Measurements from ENCODE around the gene SIRPG. TPM values are rescaled to one million over a fixed set of nuclear protein-coding genes. Genes with fewer than 3 reads are reported as not detected.

SIRPG gene

GRCh38 chr20:1587781-1588532 is 69.6 kb downstream of the SIRPG start:
- no peaks in the 10 kb centered on the region for H3K9me3 ChIP-seq (replicated peaks in 1 of 2; ENCODE audit: control insufficient read depth in 2 of 2, insufficient read depth in 1 of 2, low read depth in 1 of 2, low read length in 2 of 2)
- no peak overlapping the region for H3K4me2 ChIP-seq (ENCODE audit: insufficient read depth, low read length, poor library complexity, severe bottlenecking)
- H2BK15ac ChIP-seq (ENCODE audit: low read length) = no peak overlapping the region
- no peak overlapping the region for H3K27ac ChIP-seq (replicated peaks; ENCODE audit: low read length)
- H3K79me1 ChIP-seq (ENCODE audit: low read depth, low read length) = no peaks in the 10 kb centered on the region
- H3K9ac ChIP-seq (ENCODE audit: low read depth, low read length, poor library complexity) = no peak overlapping the region
- H2AFZ ChIP-seq (ENCODE audit: low read length) = no peak overlapping the region
- no peak overlapping the region for H2AK5ac ChIP-seq (ENCODE audit: low read depth, low read length)
- WGBS, 2 donors (ENCODE audit: extremely low coverage in 2 of 2, insufficient read length in 2 of 2, insufficient replicate concordance in 1 of 2) = no CpG with 5 or more reads among the region's 3 CpGs
- no peak overlapping the region for H4K8ac ChIP-seq (ENCODE audit: low read depth, low read length)
- no peak overlapping the region for H3K23ac ChIP-seq (ENCODE audit: low read depth, low read length, poor library complexity)
- H2BK120ac ChIP-seq (ENCODE audit: low read depth, low read length) = no peak overlapping the region
- H2BK12ac ChIP-seq (ENCODE audit: low read length) = no peak overlapping the region
- no peak overlapping the region for H4K91ac ChIP-seq (ENCODE audit: low read depth, low read length, poor library complexity)
- no peak overlapping the region for H3K4ac ChIP-seq (ENCODE audit: low read length)
- no peak overlapping the region for H3K18ac ChIP-seq (ENCODE audit: low read length)
- no peak overlapping the region for H3K4me3 ChIP-seq (ENCODE audit: low read length in 2 of 2)
- no peaks in the 10 kb centered on the region for H3K27me3 ChIP-seq (ENCODE audit: control insufficient read depth in 3 of 3, insufficient read depth in 3 of 3, low read depth in 1 of 3, low read length in 3 of 3)
- no peak for DNase-seq (ENCODE audit: low spot score)
- no peaks in the 10 kb centered on the region for H3K4me1 ChIP-seq (ENCODE audit: control insufficient read depth in 2 of 2, insufficient read depth in 1 of 2, low read depth in 1 of 2, low read length in 2 of 2)
- no peaks in the 10 kb centered on the region for H3K36me3 ChIP-seq (replicated peaks in 1 of 2; ENCODE audit: control insufficient read depth in 2 of 2, insufficient read depth in 2 of 2, low read length in 2 of 2)
- no peak overlapping the region for H3K14ac ChIP-seq (ENCODE audit: low read length)
- no peak overlapping the region for H2BK5ac ChIP-seq (ENCODE audit: low read length)

- no peak overlapping the region for H3K14ac ChIP-seq (ENCODE audit: low read length)
- WGBS, 2 donors (ENCODE audit: extremely low coverage in 2 of 2, insufficient read length in 2 of 2, insufficient replicate concordance in 1 of 2) = no CpG with 5 or more reads among the region's 6 CpGs
- no peak overlapping the region for H2AK5ac ChIP-seq (ENCODE audit: low read depth, low read length)
- no peak overlapping the region for H2BK120ac ChIP-seq (ENCODE audit: low read depth, low read length)
- no peak overlapping the region for H2BK5ac ChIP-seq (ENCODE audit: low read length)
- H3K27me3 ChIP-seq (ENCODE audit: control insufficient read depth in 3 of 3, insufficient read depth in 3 of 3, low read depth in 1 of 3, low read length in 3 of 3) = no peaks in the 10 kb centered on the region
- H3K79me1 ChIP-seq (ENCODE audit: low read depth, low read length) = no peaks in the 10 kb centered on the region
- no peak overlapping the region for H3K4me2 ChIP-seq (ENCODE audit: insufficient read depth, low read length, poor library complexity, severe bottlenecking)
- H3K27ac ChIP-seq (replicated peaks; ENCODE audit: low read length) = no peak overlapping the region
- H3K4me3 ChIP-seq (ENCODE audit: low read length in 2 of 2) = no peak overlapping the region
- H3K4me1 ChIP-seq (ENCODE audit: control insufficient read depth in 2 of 2, insufficient read depth in 1 of 2, low read depth in 1 of 2, low read length in 2 of 2) = no peaks in the 10 kb centered on the region
- H3K36me3 ChIP-seq (replicated peaks in 1 of 2; ENCODE audit: control insufficient read depth in 2 of 2, insufficient read depth in 2 of 2, low read length in 2 of 2) = no peaks in the 10 kb centered on the region
- no peak overlapping the region for H2BK15ac ChIP-seq (ENCODE audit: low read length)
- no peaks in the 10 kb centered on the region for H3K9me3 ChIP-seq (replicated peaks in 1 of 2; ENCODE audit: control insufficient read depth in 2 of 2, insufficient read depth in 1 of 2, low read depth in 1 of 2, low read length in 2 of 2)
- H2BK12ac ChIP-seq (ENCODE audit: low read length) = no peak overlapping the region
- no peak overlapping the region for H3K4ac ChIP-seq (ENCODE audit: low read length)
- no peak overlapping the region for H3K23ac ChIP-seq (ENCODE audit: low read depth, low read length, poor library complexity)
- no peak overlapping the region for H4K91ac ChIP-seq (ENCODE audit: low read depth, low read length, poor library complexity)
- no peak overlapping the region for H3K9ac ChIP-seq (ENCODE audit: low read depth, low read length, poor library complexity)
- no peak for DNase-seq (ENCODE audit: low spot score)
- no peak overlapping the region for H3K18ac ChIP-seq (ENCODE audit: low read length)
- no peak overlapping the region for H2AFZ ChIP-seq (ENCODE audit: low read length)
- no peak overlapping the region for H4K8ac ChIP-seq (ENCODE audit: low read depth, low read length)
These were observed 78.1 kb downstream of the SIRPG start for GRCh38 chr20:1579488-1579887.

Small RNA genes within 50 kb of the gene (small RNA-seq; reads per million reads assigned to genes)
- gene AL109809.3 (ENCODE audit: insufficient read depth) (not detected), gene RN7SL561P (ENCODE audit: insufficient read depth) (not detected)
